MCF 10A (cell line): ENCODE measurements around the gene DCDC2. TPM values are rescaled to one million over a fixed set of nuclear protein-coding genes. Genes with fewer than 3 reads are reported as not detected.
A peak's percentile ranks its signal among the peaks of the same experiment; 100 is the strongest.
"Not testable (repeated sequence)": the region's sequence is repeated elsewhere in the genome, so short reads cannot be mapped to it uniquely, and the experiment has no call there.

Experiments used
- BruUV-seq: library from RNA; stranded (reverse); fragments of 400-500 nt; replicated peaks from 2 replicates; lab custom pipeline; 2021; lab: Mats Ljungman, UMichigan
- CTCF ChIA-PET: fragments of 300-600 bp; sonication (Branson Sonifier 250); formaldehyde crosslinking; extraction: SDS; loops from one replicate; lab custom pipeline; 2021; ENCODE audit warnings: antibody characterized with exemption, inconsistent platforms; lab: Yijun Ruan, JAX
- POLR2A ChIA-PET: fragments of 300-600, 350-650 bp; sonication (Branson Sonifier 250); formaldehyde crosslinking; extraction: SDS; loops from one replicate; lab custom pipeline; 2020; ENCODE audit warnings: antibody characterized with exemption, inconsistent platforms; lab: Yijun Ruan, JAX
- DNase-seq: peaks from one replicate; pipeline ENCODE4 v3.0.0-alpha.2; 2018; ENCODE audit not compliant: unreplicated experiment
- H3K27ac Mint-ChIP-seq: one replicate; pipeline ENCODE4 v1.8.0; 2022; ENCODE audit warnings: mild to moderate bottlenecking, low read depth, mixed read lengths; ENCODE audit not compliant: unreplicated experiment
- H3K27me3 Mint-ChIP-seq: one replicate; pipeline ENCODE4 v1.8.0; 2022; ENCODE audit warnings: mixed read lengths; ENCODE audit not compliant: insufficient read depth, unreplicated experiment
- H3K36me3 Mint-ChIP-seq: one replicate; pipeline ENCODE4 v1.8.0; 2022; ENCODE audit warnings: mild to moderate bottlenecking, moderate library complexity, mixed read lengths; ENCODE audit not compliant: insufficient read depth, unreplicated experiment
- H3K4me1 Mint-ChIP-seq: one replicate; pipeline ENCODE4 v1.8.0; 2022; ENCODE audit warnings: mixed read lengths; ENCODE audit not compliant: insufficient read depth, unreplicated experiment
- H3K4me3 Mint-ChIP-seq: one replicate; pipeline ENCODE4 v1.8.0; 2022; ENCODE audit warnings: mild to moderate bottlenecking, moderate library complexity, mixed read lengths; ENCODE audit not compliant: unreplicated experiment
- H3K9me3 Mint-ChIP-seq: one replicate; pipeline ENCODE4 v1.8.0; 2022; ENCODE audit warnings: mixed read lengths; ENCODE audit not compliant: unreplicated experiment
- CTCF ChIP-seq: fragments of 200-600 bp; IDR thresholded peaks from one replicate; pipeline ENCODE4 v1.8.0; 2022; ENCODE audit warnings: antibody characterized with exemption, mild to moderate bottlenecking; ENCODE audit not compliant: unreplicated experiment
- intact Hi-C: fragments of 100-400 bp; cut with micrococcal nuclease; formaldehyde crosslinking; loops from 2 replicates; pipeline ENCODE4 v1.14.1; 2022
- total RNA-seq: library from RNA; stranded (reverse); gene quantifications from 2 replicates; pipeline ENCODE4 v1.2.3, GENCODE V29; 2022

DCDC2 gene
- total RNA-seq, 1 experiment from 2014 or later = not detected

GRCh38 chr6:24391756-24392405 lies 34.0 kb upstream of the DCDC2 start:
- H3K4me3 Mint-ChIP-seq = no peak overlapping the region
- H3K27me3 Mint-ChIP-seq = no peaks in the 10 kb centered on the region

GRCh38 chr6:24391208-24391607 lies 33.3 kb upstream of the DCDC2 start:
- Mint-ChIP-seq H3K9me3 (no peaks in the 10 kb centered on the region), H3K36me3 (no peaks in the 10 kb centered on the region), H3K27ac (no peak overlapping the region), H3K4me3 (no peak overlapping the region), H3K4me1 (peaks cover 17% of the 10 kb centered on the region), H3K27me3 (no peaks in the 10 kb centered on the region)
- intact Hi-C loops = no loop called here
- TF ChIP-seq CTCF = no peak
- BruUV-seq = no TSS peak
- ChIA-PET CTCF (interaction anchor here (3.2 kb wide), 1 partner anchor 108 kb away, joined by 31 read pairs; no protein-coding TSS in a partner anchor), POLR2A (interaction anchor here (1.6 kb wide), 1 partner anchor 11 kb away, joined by 4 read pairs; the partner anchor contains the start of gene MRS2)
- DNase-seq = no peak

More at GRCh38 chr6:24391756-24392405, 34.0 kb upstream of the DCDC2 start:
- H3K9me3 Mint-ChIP-seq = no peaks in the 10 kb centered on the region
- POLR2A ChIA-PET = interaction anchor here (1.6 kb wide), 1 partner anchor 11 kb away, joined by 4 read pairs; the partner anchor contains the start of gene MRS2
- H3K27ac Mint-ChIP-seq = no peak overlapping the region
- no peak for TF ChIP-seq CTCF
- H3K36me3 Mint-ChIP-seq = no peaks in the 10 kb centered on the region
- BruUV-seq = no TSS peak
- DNase-seq = no peak
- peaks cover 17% of the 10 kb centered on the region for H3K4me1 Mint-ChIP-seq
- intact Hi-C loops = no loop called here
- CTCF ChIA-PET = interaction anchor here (0.6 to 3.2 kb wide), 2 partner anchors 108 to 1460 kb away, joined by 3 to 31 read pairs; no protein-coding TSS in a partner anchor

GRCh38 chr6:24387818-24388217 lies 30.0 kb upstream of the DCDC2 start:
- Mint-ChIP-seq H3K27ac (no peak overlapping the region), H3K27me3 (no peaks in the 10 kb centered on the region), H3K4me1 (peaks cover 6% of the 10 kb centered on the region), H3K9me3 (no peaks in the 10 kb centered on the region), H3K36me3 (no peaks in the 10 kb centered on the region), H3K4me3 (no peak overlapping the region)
- DNase-seq = peak; percentile 7
- no peak for TF ChIP-seq CTCF
- BruUV-seq = no TSS peak
- intact Hi-C loops = loop anchor here (10.0 kb wide), 1 partner anchor 323 kb away; no protein-coding TSS in a partner anchor
- ChIA-PET CTCF (interaction anchor here (0.6 to 4.6 kb wide), 21 partner anchors 9 to 1274 kb away, joined by 3 to 140 read pairs (median 4); partner anchors contain the start of gene MRS2), POLR2A (interaction anchor here (0.6 to 3.1 kb wide), 5 partner anchors 15 to 137 kb away, joined by 3 to 18 read pairs (median 3); no protein-coding TSS in a partner anchor)

- Mint-ChIP-seq H3K9me3 (no peaks in the 10 kb centered on the region), H3K36me3 (no peaks in the 10 kb centered on the region), H3K27ac (no peak overlapping the region), H3K4me3 (no peak overlapping the region), H3K27me3 (no peaks in the 10 kb centered on the region), H3K4me1 (peaks cover 6% of the 10 kb centered on the region)
- TF ChIP-seq CTCF = no peak
- no peak for DNase-seq
- intact Hi-C loops = loop anchor here (10.0 kb wide), 1 partner anchor 321 kb away; no protein-coding TSS in a partner anchor
- POLR2A ChIA-PET = interaction anchor here (0.9 kb wide), 1 partner anchor 103 kb away, joined by 5 read pairs; no protein-coding TSS in a partner anchor
- CTCF ChIA-PET = interaction anchor here (0.7 to 4.6 kb wide), 7 partner anchors 25 to 203 kb away, joined by 3 to 140 read pairs (median 4); no protein-coding TSS in a partner anchor
- BruUV-seq = no TSS peak
Measured at GRCh38 chr6:24385536-24386269, 27.8 kb upstream of the DCDC2 start.

- BruUV-seq, H3K4me3 Mint-ChIP-seq, H3K9me3 Mint-ChIP-seq, POLR2A ChIA-PET, H3K27me3 Mint-ChIP-seq, DNase-seq, H3K27ac Mint-ChIP-seq, H3K4me1 Mint-ChIP-seq, H3K36me3 Mint-ChIP-seq: not testable (repeated sequence)
- intact Hi-C loops = loop anchor here (10.0 kb wide), 1 partner anchor 320 kb away; no protein-coding TSS in a partner anchor
- CTCF ChIA-PET = interaction anchor here (1.0 kb wide), 1 partner anchor 101 kb away, joined by 9 read pairs; no protein-coding TSS in a partner anchor
Measured at GRCh38 chr6:24384369-24385130, 26.7 kb upstream of the DCDC2 start.
